Spleen (tissue), 7 donors: ENCODE measurements around the gene SLC22A23.

ENCODE experiments used
- POLR2AphosphoS5 ChIP-seq, 3 donors: sonication (generic); formaldehyde crosslinking; IDR thresholded peaks; one replicate each; pipeline ENCODE4 v1.5.1; 2017; ENCODE audit warnings: antibody characterized with exemption in 3 of 3
- TF ChIP-seq, protein P1 (sequence below), 11 experiments: fragments of 200-600 bp in 7 of 11; fragments of 450-650 bp in 4 of 11; sonication (generic) in 4 of 11; IDR thresholded peaks in 8 of 11; conservative IDR thresholded peaks in 3 of 11; 1 replicate in 7 of 11; 2 replicates in 4 of 11; pipeline versions ENCODE4 v1.4.0 to v1.8.0; 2016 to 2021; ENCODE audit warnings: antibody characterized with exemption in 11 of 11, inconsistent platforms in 4 of 11, mild to moderate bottlenecking in 1 of 11
- donor health status: DM: no; HTN: no; CAD: no; lungs with moderate emphysema.
- donor health status: DM: no; HTN: no; CAD: no.
- donor health status: DM: no; HTN: no; CAD: no.

DNA sequence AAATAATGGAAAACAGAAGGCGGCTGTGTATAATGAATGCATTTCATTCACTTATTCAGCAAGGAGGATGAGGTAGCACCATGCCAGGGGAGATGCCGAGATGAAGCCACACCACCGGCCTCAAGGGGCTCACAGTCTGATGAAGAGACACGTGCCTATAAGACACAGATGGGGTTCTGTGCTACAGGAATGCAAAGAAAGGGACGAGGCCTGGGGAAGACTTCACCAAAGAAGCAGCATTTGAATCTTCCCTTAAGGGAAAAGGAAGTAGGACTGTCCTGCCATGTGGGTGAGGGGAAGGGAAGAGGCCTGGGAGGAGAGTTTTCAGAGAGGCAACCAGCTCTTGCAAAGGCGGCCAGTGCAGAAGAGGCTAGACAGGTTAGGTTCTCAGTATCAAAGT, 99.2 kb downstream of the SLC22A23 start:
- TF ChIP-seq, protein P1, sequence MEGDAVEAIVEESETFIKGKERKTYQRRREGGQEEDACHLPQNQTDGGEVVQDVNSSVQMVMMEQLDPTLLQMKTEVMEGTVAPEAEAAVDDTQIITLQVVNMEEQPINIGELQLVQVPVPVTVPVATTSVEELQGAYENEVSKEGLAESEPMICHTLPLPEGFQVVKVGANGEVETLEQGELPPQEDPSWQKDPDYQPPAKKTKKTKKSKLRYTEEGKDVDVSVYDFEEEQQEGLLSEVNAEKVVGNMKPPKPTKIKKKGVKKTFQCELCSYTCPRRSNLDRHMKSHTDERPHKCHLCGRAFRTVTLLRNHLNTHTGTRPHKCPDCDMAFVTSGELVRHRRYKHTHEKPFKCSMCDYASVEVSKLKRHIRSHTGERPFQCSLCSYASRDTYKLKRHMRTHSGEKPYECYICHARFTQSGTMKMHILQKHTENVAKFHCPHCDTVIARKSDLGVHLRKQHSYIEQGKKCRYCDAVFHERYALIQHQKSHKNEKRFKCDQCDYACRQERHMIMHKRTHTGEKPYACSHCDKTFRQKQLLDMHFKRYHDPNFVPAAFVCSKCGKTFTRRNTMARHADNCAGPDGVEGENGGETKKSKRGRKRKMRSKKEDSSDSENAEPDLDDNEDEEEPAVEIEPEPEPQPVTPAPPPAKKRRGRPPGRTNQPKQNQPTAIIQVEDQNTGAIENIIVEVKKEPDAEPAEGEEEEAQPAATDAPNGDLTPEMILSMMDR (IDR thresholded peaks at IDR 0.05 in 8 of 11, conservative IDR thresholded peaks at IDR 0.05 in 3 of 11) = no peak
- TF ChIP-seq POLR2AphosphoS5 (IDR thresholded peaks at IDR 0.05) = no peak
